ENCODE results near the gene TERB1. TPM values are rescaled to one million over a fixed set of nuclear protein-coding genes. Genes with fewer than 3 reads are reported as not detected.
"Not testable (repeated sequence)": the region's sequence is repeated elsewhere in the genome, so short reads cannot be mapped to it uniquely, and the experiment has no call there.

Gene TERB1
- total RNA-seq, 2 experiments from 2014 or later = not detected

- H3K36me3 Mint-ChIP-seq (ENCODE audit: low read depth) = peaks cover 34% of the 10 kb centered on the region
- no peak for DNase-seq
- no peak overlapping the region for H3K27ac Mint-ChIP-seq
- intact Hi-C loops (cut with micrococcal nuclease) = no loop called here
- H3K4me3 Mint-ChIP-seq = no peak overlapping the region
- no peaks in the 10 kb centered on the region for H3K27me3 Mint-ChIP-seq (ENCODE audit: low read depth)
- CTCF ChIA-PET = interaction anchor here (0.8 kb wide), 1 partner anchor 16 kb away, joined by 4 read pairs; the partner anchor contains the start of gene NAE1
- H3K4me1 Mint-ChIP-seq (ENCODE audit: low read depth) = no peaks in the 10 kb centered on the region
- no peaks in the 10 kb centered on the region for H3K9me3 Mint-ChIP-seq
Measured at GRCh38 chr16:66814734-66815133, 13.3 kb upstream of the TERB1 start.

- H3K36me3 Mint-ChIP-seq (ENCODE audit: low read depth) = peaks cover 38% of the 10 kb centered on the region
- H3K27ac Mint-ChIP-seq = no peak overlapping the region
Measured at GRCh38 chr16:66811043-66811442, 9.7 kb upstream of the TERB1 start.

GRCh38 chr16:66810391-66810790 lies 9.0 kb upstream of the TERB1 start:
- intact Hi-C loops (cut with micrococcal nuclease) = no loop called here
- Mint-ChIP-seq H3K4me3 (no peak overlapping the region), H3K27ac (no peak overlapping the region), H3K36me3 (ENCODE audit: low read depth) (peaks cover 41% of the 10 kb centered on the region), H3K9me3 (no peaks in the 10 kb centered on the region), H3K27me3 (ENCODE audit: low read depth) (no peaks in the 10 kb centered on the region), H3K4me1 (ENCODE audit: low read depth) (no peaks in the 10 kb centered on the region)
- CTCF ChIA-PET = interaction anchor here (0.8 to 1.4 kb wide), 3 partner anchors 20 to 403 kb away, joined by 3 read pairs; partner anchors contain the start of gene NAE1
- no peak for DNase-seq

More at GRCh38 chr16:66811043-66811442, 9.7 kb upstream of the TERB1 start:
- intact Hi-C loops (cut with micrococcal nuclease) = no loop called here
- CTCF ChIA-PET = interaction anchor here (0.8 to 1.4 kb wide), 3 partner anchors 20 to 404 kb away, joined by 3 read pairs; partner anchors contain the start of gene NAE1
- no peaks in the 10 kb centered on the region for H3K9me3 Mint-ChIP-seq
- H3K4me1 Mint-ChIP-seq (ENCODE audit: low read depth) = no peaks in the 10 kb centered on the region
- DNase-seq = no peak
- no peak overlapping the region for H3K4me3 Mint-ChIP-seq
- H3K27me3 Mint-ChIP-seq (ENCODE audit: low read depth) = no peaks in the 10 kb centered on the region

- DNase-seq = no peak
- Mint-ChIP-seq H3K27ac (no peak overlapping the region), H3K4me3 (no peak overlapping the region), H3K27me3 (ENCODE audit: low read depth) (no peaks in the 10 kb centered on the region), H3K36me3 (ENCODE audit: low read depth) (peaks cover 43% of the 10 kb centered on the region), H3K4me1 (ENCODE audit: low read depth) (no peaks in the 10 kb centered on the region), H3K9me3 (no peaks in the 10 kb centered on the region)
- intact Hi-C loops (cut with micrococcal nuclease) = no loop called here
- CTCF ChIA-PET = interaction anchor here (0.9 to 2.0 kb wide), 3 partner anchors 21 to 158 kb away, joined by 3 to 7 read pairs (median 6); partner anchors contain the start of gene NAE1
Measured at GRCh38 chr16:66809765-66810164, 8.4 kb upstream of the TERB1 start.

GRCh38 chr16:66802159-66802558 lies 775 bp upstream of the TERB1 start:
- no peaks in the 10 kb centered on the region for H3K4me1 Mint-ChIP-seq (ENCODE audit: low read depth)
- H3K27me3 Mint-ChIP-seq (ENCODE audit: low read depth) = no peaks in the 10 kb centered on the region
- no peak for DNase-seq
- peaks cover 26% of the 10 kb centered on the region for H3K36me3 Mint-ChIP-seq (ENCODE audit: low read depth)
- intact Hi-C loops (cut with micrococcal nuclease) = no loop called here
- no peak overlapping the region for H3K27ac Mint-ChIP-seq
- no peak overlapping the region for H3K4me3 Mint-ChIP-seq
- CTCF ChIA-PET = no interaction called here
- H3K9me3 Mint-ChIP-seq = no peaks in the 10 kb centered on the region

GRCh38 chr16:66800856-66801255 lies 528 bp downstream of the TERB1 start:
- CTCF ChIA-PET = interaction anchor here (1.0 kb wide), 1 partner anchor 67 kb away, joined by 5 read pairs; no protein-coding TSS in a partner anchor
- Mint-ChIP-seq H3K4me1 (ENCODE audit: low read depth) (no peaks in the 10 kb centered on the region), H3K4me3 (no peak overlapping the region), H3K9me3 (no peaks in the 10 kb centered on the region), H3K36me3 (ENCODE audit: low read depth) (peaks cover 21% of the 10 kb centered on the region), H3K27me3 (ENCODE audit: low read depth) (no peaks in the 10 kb centered on the region), H3K27ac (no peak overlapping the region)
- DNase-seq = no peak
- intact Hi-C loops (cut with micrococcal nuclease) = no loop called here

GRCh38 chr16:66798161-66798560 lies 3.2 kb downstream of the TERB1 start:
- CTCF ChIA-PET = no interaction called here
- Mint-ChIP-seq H3K4me1 (ENCODE audit: low read depth) (no peaks in the 10 kb centered on the region), H3K27ac (no peak overlapping the region), H3K4me3 (no peak overlapping the region), H3K36me3 (ENCODE audit: low read depth) (no peaks in the 10 kb centered on the region), H3K9me3 (no peaks in the 10 kb centered on the region), H3K27me3 (ENCODE audit: low read depth) (no peaks in the 10 kb centered on the region)
- intact Hi-C loops (cut with micrococcal nuclease) = no loop called here
- no peak for DNase-seq

- H3K4me1 Mint-ChIP-seq (ENCODE audit: low read depth); DNase-seq; intact Hi-C loops (cut with micrococcal nuclease); CTCF ChIA-PET; H3K27me3 Mint-ChIP-seq (ENCODE audit: low read depth); H3K36me3 Mint-ChIP-seq (ENCODE audit: low read depth); H3K27ac Mint-ChIP-seq; H3K4me3 Mint-ChIP-seq; H3K9me3 Mint-ChIP-seq: not testable (repeated sequence)
Measured at GRCh38 chr16:66793984-66794383, 7.4 kb downstream of the TERB1 start.

GRCh38 chr16:66790130-66790733 lies 11.2 kb downstream of the TERB1 start:
- no peaks in the 10 kb centered on the region for H3K36me3 Mint-ChIP-seq (ENCODE audit: low read depth)
- H3K27me3 Mint-ChIP-seq (ENCODE audit: low read depth) = no peaks in the 10 kb centered on the region
- H3K4me3 Mint-ChIP-seq = no peak overlapping the region
- no peak for DNase-seq
- intact Hi-C loops (cut with micrococcal nuclease) = no loop called here
- CTCF ChIA-PET = no interaction called here
- H3K27ac Mint-ChIP-seq = no peak overlapping the region
- H3K9me3 Mint-ChIP-seq = no peaks in the 10 kb centered on the region
- no peaks in the 10 kb centered on the region for H3K4me1 Mint-ChIP-seq (ENCODE audit: low read depth)

- DNase-seq = no peak
Measured at GRCh38 chr16:66787427-66787826, 14.0 kb downstream of the TERB1 start.

GRCh38 chr16:66786551-66786950 lies 14.8 kb downstream of the TERB1 start:
- no peak for DNase-seq
- intact Hi-C loops (cut with micrococcal nuclease) = no loop called here
- no peaks in the 10 kb centered on the region for H3K27me3 Mint-ChIP-seq (ENCODE audit: low read depth)
- CTCF ChIA-PET = no interaction called here
- no peaks in the 10 kb centered on the region for H3K9me3 Mint-ChIP-seq
- H3K4me3 Mint-ChIP-seq = no peak overlapping the region
- no peaks in the 10 kb centered on the region for H3K36me3 Mint-ChIP-seq (ENCODE audit: low read depth)
- H3K27ac Mint-ChIP-seq = no peak overlapping the region
- H3K4me1 Mint-ChIP-seq (ENCODE audit: low read depth) = no peaks in the 10 kb centered on the region

More at GRCh38 chr16:66787427-66787826, 14.0 kb downstream of the TERB1 start:
- Mint-ChIP-seq H3K27me3 (ENCODE audit: low read depth) (no peaks in the 10 kb centered on the region), H3K4me1 (ENCODE audit: low read depth) (no peaks in the 10 kb centered on the region), H3K4me3 (no peak overlapping the region), H3K9me3 (no peaks in the 10 kb centered on the region), H3K36me3 (ENCODE audit: low read depth) (no peaks in the 10 kb centered on the region), H3K27ac (no peak overlapping the region)
- CTCF ChIA-PET = no interaction called here
- intact Hi-C loops (cut with micrococcal nuclease) = no loop called here

GRCh38 chr16:66776457-66776856 lies 24.9 kb downstream of the TERB1 start:
- CTCF ChIA-PET = interaction anchor here (0.9 kb wide), 1 partner anchor 91 kb away, joined by 3 read pairs; no protein-coding TSS in a partner anchor
- Mint-ChIP-seq H3K4me3 (no peak overlapping the region), H3K4me1 (ENCODE audit: low read depth) (no peaks in the 10 kb centered on the region), H3K27me3 (ENCODE audit: low read depth) (no peaks in the 10 kb centered on the region), H3K9me3 (no peaks in the 10 kb centered on the region), H3K36me3 (ENCODE audit: low read depth) (peaks cover 1% of the 10 kb centered on the region), H3K27ac (no peak overlapping the region)
- no peak for DNase-seq
- intact Hi-C loops (cut with micrococcal nuclease) = no loop called here

- Mint-ChIP-seq H3K36me3 (ENCODE audit: low read depth) (peaks cover 1% of the 10 kb centered on the region), H3K27ac (no peak overlapping the region), H3K4me3 (no peak overlapping the region), H3K4me1 (ENCODE audit: low read depth) (no peaks in the 10 kb centered on the region), H3K9me3 (no peaks in the 10 kb centered on the region), H3K27me3 (ENCODE audit: low read depth) (no peaks in the 10 kb centered on the region)
- CTCF ChIA-PET = interaction anchor here (0.7 kb wide), 1 partner anchor 122 kb away, joined by 4 read pairs; no protein-coding TSS in a partner anchor
- intact Hi-C loops (cut with micrococcal nuclease) = no loop called here
- DNase-seq = no peak
Measured at GRCh38 chr16:66774981-66775380, 26.4 kb downstream of the TERB1 start.

Data from activated naive CD4-positive, alpha-beta T cell treated with anti-CD3 and anti-CD28 coated beads for 36 hours (primary cell).